Loucy (cell line): Measurements from ENCODE around the gene NDRG3.

ENCODE experiments used
- CTCF ChIP-seq: fragments of 200-600 bp; sonication (generic); conservative IDR thresholded peaks from 2 replicates; pipeline ENCODE4 v1.5.1; 2014; ENCODE audit warnings: mild to moderate bottlenecking, antibody characterized with exemption, low read length
- EZH2phosphoT487 ChIP-seq: fragments of 200-600 bp; IDR thresholded peaks from 2 replicates; pipeline ENCODE4 v1.6.1; 2018; ENCODE audit warnings: antibody characterized with exemption, mild to moderate bottlenecking, moderate library complexity, borderline replicate concordance

DNA sequence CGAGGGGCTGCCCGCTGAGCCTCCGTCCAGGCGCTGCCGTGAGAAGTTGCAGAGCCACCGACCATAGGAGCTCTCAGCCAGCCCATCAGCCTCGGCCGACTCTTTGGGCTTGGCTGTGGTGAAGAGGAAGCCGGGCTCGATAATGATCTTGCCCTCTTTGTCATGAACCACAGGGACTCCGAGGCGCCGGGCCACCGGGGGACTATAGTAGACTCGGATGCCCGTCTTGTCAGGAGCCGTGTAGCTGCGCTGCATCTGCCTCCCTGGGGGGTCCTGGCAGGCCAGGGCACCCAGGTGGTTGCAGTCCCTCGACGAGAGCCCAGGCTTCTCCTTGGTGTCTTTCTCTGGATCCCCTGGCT, 48.2 kb upstream of the NDRG3 start:
- TF ChIP-seq CTCF (no peak), EZH2phosphoT487 (no peak)
